Measurements from ENCODE around the gene APP.

DNA sequence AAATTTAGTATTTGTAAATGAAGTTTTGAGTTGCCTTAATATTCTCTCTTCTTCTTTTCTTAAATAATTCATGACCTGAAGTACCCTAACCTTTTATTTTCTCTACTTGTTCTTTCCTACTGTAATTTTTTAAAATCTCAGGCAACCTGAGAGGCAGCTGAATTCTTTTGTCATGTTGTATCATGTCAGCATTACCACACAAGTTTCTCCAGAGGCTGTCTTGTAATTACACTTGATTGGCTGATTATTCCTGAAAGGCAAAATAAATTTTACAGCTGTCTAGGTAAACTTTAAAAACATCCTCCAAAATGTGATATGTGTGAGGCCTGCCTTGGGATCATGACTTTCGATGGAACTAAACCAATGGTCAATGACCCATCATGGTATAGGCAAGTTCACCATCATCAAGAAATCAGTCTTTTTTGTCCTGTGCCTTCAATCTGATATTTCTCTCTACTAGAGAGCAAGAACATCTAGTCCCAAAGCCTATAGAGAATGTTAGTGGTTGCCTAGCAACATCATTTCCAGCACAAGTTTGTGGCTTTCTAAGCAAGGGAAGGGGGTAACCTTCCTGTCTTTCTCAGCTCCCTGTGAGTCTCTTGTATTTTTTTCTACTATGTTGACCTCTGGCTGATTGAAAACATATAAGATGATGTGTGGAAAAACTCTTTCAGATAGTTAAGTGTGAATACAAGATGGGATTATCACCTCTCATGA, 320.3 kb downstream of the APP start:
- TF ChIP-seq, protein P1, sequence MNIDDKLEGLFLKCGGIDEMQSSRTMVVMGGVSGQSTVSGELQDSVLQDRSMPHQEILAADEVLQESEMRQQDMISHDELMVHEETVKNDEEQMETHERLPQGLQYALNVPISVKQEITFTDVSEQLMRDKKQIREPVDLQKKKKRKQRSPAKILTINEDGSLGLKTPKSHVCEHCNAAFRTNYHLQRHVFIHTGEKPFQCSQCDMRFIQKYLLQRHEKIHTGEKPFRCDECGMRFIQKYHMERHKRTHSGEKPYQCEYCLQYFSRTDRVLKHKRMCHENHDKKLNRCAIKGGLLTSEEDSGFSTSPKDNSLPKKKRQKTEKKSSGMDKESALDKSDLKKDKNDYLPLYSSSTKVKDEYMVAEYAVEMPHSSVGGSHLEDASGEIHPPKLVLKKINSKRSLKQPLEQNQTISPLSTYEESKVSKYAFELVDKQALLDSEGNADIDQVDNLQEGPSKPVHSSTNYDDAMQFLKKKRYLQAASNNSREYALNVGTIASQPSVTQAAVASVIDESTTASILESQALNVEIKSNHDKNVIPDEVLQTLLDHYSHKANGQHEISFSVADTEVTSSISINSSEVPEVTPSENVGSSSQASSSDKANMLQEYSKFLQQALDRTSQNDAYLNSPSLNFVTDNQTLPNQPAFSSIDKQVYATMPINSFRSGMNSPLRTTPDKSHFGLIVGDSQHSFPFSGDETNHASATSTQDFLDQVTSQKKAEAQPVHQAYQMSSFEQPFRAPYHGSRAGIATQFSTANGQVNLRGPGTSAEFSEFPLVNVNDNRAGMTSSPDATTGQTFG (tag by site-specific recombination; IDR thresholded peaks at IDR 0.05; ENCODE audit: borderline replicate concordance) = no peak
- TF ChIP-seq KLF10 (tag by site-specific recombination; IDR thresholded peaks at IDR 0.05) = no peak
- TF ChIP-seq, protein P2, sequence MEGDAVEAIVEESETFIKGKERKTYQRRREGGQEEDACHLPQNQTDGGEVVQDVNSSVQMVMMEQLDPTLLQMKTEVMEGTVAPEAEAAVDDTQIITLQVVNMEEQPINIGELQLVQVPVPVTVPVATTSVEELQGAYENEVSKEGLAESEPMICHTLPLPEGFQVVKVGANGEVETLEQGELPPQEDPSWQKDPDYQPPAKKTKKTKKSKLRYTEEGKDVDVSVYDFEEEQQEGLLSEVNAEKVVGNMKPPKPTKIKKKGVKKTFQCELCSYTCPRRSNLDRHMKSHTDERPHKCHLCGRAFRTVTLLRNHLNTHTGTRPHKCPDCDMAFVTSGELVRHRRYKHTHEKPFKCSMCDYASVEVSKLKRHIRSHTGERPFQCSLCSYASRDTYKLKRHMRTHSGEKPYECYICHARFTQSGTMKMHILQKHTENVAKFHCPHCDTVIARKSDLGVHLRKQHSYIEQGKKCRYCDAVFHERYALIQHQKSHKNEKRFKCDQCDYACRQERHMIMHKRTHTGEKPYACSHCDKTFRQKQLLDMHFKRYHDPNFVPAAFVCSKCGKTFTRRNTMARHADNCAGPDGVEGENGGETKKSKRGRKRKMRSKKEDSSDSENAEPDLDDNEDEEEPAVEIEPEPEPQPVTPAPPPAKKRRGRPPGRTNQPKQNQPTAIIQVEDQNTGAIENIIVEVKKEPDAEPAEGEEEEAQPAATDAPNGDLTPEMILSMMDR (tag by site-specific recombination; IDR thresholded peaks at IDR 0.05) = no peak
- TF ChIP-seq ZNF274 (IDR thresholded peaks at IDR 0.05; ENCODE audit: low read length) = no peak
- TF ChIP-seq ZNF274 (tag by site-specific recombination; IDR thresholded peaks at IDR 0.05; ENCODE audit: borderline replicate concordance) = no peak
- no peak for TF ChIP-seq ZNF560 (tag by site-specific recombination; IDR thresholded peaks at IDR 0.05; ENCODE audit: borderline replicate concordance)

Measured in HEK293 (cell line).